ENCODE results near the gene MLST8.

MLST8 gene

GRCh38 chr16:2209258-2210008, 4.2 kb downstream of the MLST8 start:
- DNase-seq (ENCODE audit: low spot score) = no peak

- DNase-seq (ENCODE audit: low spot score) = no peak
Observed at GRCh38 chr16:2210009-2210332, 4.7 kb downstream of the MLST8 start.

- no peak for DNase-seq (ENCODE audit: low spot score)
Observed at GRCh38 chr16:2210386-2211365, 5.4 kb downstream of the MLST8 start, which contains the start of gene BRICD5. Gene BRICD5 (minus strand): TSS chr16:2210863. CDS start chr16:2210833, 30 bp downstream.

GRCh38 chr16:2211923-2212347, 6.7 kb downstream of the MLST8 start:
- DNase-seq (ENCODE audit: low spot score) = no peak

GRCh38 chr16:2212362-2213324, 7.4 kb downstream of the MLST8 start:
- no peak for DNase-seq (ENCODE audit: low spot score)

GRCh38 chr16:2213817-2214718, 8.8 kb downstream of the MLST8 start:
- DNase-seq (ENCODE audit: low spot score) = no peak

GRCh38 chr16:2214719-2214968, 9.4 kb downstream of the MLST8 start, which contains the start of gene PGP:
Gene PGP (minus strand): TSS chr16:2214840. CDS start chr16:2214777, 63 bp downstream.
- DNase-seq (ENCODE audit: low spot score) = no peak

- DNase-seq (ENCODE audit: low spot score) = no peak
Observed at GRCh38 chr16:2216330-2216729, 11.1 kb downstream of the MLST8 start.

- DNase-seq (ENCODE audit: low spot score) = peak; percentile 99
Observed at GRCh38 chr16:2223221-2223941, 18.1 kb downstream of the MLST8 start, which contains the start of gene E4F1. Gene E4F1 (plus strand): TSS chr16:2223591. CDS start chr16:2223614, 23 bp downstream.

- no peak for DNase-seq (ENCODE audit: low spot score)
Observed at GRCh38 chr16:2223942-2224486, 18.8 kb downstream of the MLST8 start.

- no peak for DNase-seq (ENCODE audit: low spot score)
Observed at GRCh38 chr16:2226245-2226793, 21.1 kb downstream of the MLST8 start.

GRCh38 chr16:2226918-2227317, 21.7 kb downstream of the MLST8 start:
- no peak for DNase-seq (ENCODE audit: low spot score)

GRCh38 chr16:2228161-2228824, 23.0 kb downstream of the MLST8 start:
- no peak for DNase-seq (ENCODE audit: low spot score)

GRCh38 chr16:2229091-2229490, 23.8 kb downstream of the MLST8 start:
- DNase-seq (ENCODE audit: low spot score) = no peak

- DNase-seq (ENCODE audit: low spot score) = no peak
Observed at GRCh38 chr16:2229632-2230250, 24.5 kb downstream of the MLST8 start.

GRCh38 chr16:2230376-2230775, 25.1 kb downstream of the MLST8 start:
- DNase-seq (ENCODE audit: low spot score) = no peak

- no peak for DNase-seq (ENCODE audit: low spot score)
Observed at GRCh38 chr16:2231016-2231931, 26.0 kb downstream of the MLST8 start.

Measured in CD4-positive, alpha-beta T cell treated with Interleukin-6 at 100 ng/mL for 8 hours (primary cell).